Retinal pigment epithelial cell (primary cell): ENCODE data around the gene FKBP2.

ENCODE experiments used
- DNase-seq: peaks from one replicate; pipeline ENCODE4 v3.0.0-alpha.2; 2010; ENCODE audit warnings: low read depth
- H3K4me3 ChIP-seq: 2 replicates; pipeline ENCODE4 v1.5.1; 2011; ENCODE audit warnings: mild to moderate bottlenecking, low read length, control low read depth, moderate library complexity
- TF ChIP-seq, protein P1 (sequence below): conservative IDR thresholded peaks from 2 replicates; pipeline ENCODE4 v1.5.1; 2011; ENCODE audit warnings: low read depth, low read length, control low read depth, inconsistent platforms

Gene FKBP2

DNA sequence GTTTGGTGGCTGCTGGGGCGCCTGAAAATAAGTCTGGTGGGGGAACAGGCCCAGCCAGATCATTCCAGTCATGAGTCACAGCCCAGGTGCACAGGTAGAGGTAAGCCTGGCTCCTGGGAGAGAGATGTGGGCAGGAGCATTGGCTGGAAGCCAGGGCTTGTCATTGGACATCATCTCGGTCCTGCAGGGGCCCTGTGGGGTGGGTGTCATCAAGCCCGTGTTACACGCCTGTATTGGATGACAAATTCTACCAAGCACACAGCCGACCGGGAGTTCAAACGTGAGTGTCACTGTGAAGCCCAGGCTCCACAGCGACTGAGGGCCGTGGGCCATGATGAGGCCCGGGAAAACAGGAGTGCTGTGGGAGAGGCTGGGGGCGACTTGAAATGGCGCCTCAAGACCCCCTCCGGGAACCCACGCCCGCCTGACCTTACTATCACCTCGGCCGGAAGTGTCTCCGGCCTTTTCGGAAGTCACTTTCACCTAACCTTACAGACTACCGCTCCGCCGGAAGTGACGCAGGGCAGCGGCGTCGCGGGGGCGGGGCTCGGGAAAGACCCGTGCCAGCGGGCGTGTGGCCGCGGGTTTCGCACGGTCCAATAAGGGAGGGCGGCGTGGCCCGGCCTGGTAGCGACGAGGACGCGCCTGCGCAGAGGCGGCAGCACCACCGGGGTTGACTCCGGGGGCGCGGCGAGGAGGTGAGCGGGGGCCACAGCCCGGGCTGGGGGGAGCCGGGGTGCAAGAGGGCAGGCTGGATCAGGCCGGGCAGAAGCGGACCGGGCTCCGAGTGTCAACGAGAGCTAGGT, at the start of gene FKBP2:
TSS of gene FKBP2 (plus strand) at position 661 of the 806 bp plus-strand sequence. CDS start 1,293 bp downstream, outside the sequence.
- peak within 1 kb of the TSS; percentile 82 for H3K4me3 ChIP-seq
- DNase-seq: peak; percentile 85
- TF ChIP-seq, protein P1, sequence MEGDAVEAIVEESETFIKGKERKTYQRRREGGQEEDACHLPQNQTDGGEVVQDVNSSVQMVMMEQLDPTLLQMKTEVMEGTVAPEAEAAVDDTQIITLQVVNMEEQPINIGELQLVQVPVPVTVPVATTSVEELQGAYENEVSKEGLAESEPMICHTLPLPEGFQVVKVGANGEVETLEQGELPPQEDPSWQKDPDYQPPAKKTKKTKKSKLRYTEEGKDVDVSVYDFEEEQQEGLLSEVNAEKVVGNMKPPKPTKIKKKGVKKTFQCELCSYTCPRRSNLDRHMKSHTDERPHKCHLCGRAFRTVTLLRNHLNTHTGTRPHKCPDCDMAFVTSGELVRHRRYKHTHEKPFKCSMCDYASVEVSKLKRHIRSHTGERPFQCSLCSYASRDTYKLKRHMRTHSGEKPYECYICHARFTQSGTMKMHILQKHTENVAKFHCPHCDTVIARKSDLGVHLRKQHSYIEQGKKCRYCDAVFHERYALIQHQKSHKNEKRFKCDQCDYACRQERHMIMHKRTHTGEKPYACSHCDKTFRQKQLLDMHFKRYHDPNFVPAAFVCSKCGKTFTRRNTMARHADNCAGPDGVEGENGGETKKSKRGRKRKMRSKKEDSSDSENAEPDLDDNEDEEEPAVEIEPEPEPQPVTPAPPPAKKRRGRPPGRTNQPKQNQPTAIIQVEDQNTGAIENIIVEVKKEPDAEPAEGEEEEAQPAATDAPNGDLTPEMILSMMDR: no peak

DNA sequence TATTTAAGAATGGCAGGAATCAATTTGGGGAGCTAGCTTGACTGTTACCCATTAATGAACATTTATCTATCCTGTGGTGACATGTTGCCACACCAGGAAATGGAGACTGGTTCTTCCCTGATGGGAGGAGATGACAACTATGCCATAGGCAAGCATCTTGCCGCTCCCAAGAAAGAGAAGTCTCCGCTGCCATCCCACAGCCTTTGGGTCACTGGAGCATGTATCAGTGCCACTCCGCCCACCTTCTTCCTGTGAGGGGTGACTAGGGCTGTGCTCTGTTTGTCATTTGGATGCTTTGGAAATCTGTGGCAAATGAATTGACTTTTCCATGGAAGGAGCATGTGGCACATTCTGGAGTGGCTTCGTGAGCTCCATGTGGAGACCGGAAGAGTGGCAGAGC, 48.5 kb upstream of the FKBP2 start:
- H3K4me3 ChIP-seq: no peak overlapping the region
- no peak for DNase-seq
- TF ChIP-seq, protein P1: no peak

- TF ChIP-seq, protein P1: no peak
- no peak overlapping the region for H3K4me3 ChIP-seq
- DNase-seq: no peak
Observed at GRCh38 chr11:64196626-64197025, 44.3 kb upstream of the FKBP2 start.

DNA sequence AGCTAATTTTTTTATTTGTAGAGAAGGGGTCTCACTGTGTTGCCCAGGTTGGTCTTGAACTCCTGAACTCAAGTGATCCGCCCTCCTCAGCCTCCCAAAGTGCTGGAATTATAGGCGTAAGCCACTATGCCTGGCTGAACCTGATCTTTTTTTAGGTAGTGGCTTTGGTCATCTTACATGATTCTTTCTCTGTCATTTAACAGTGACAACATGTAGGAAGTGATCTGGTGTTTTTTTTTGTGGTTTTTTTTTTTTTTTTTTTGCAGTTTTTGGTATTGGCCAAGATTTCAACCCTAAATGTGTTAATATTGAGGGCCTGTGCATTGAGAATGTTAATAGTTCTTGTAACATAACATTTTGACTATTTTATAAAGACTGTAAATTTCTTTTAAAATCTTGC, 42.4 kb upstream of the FKBP2 start:
- TF ChIP-seq, protein P1: no peak
- no peak for DNase-seq
- H3K4me3 ChIP-seq: no peak overlapping the region

DNA sequence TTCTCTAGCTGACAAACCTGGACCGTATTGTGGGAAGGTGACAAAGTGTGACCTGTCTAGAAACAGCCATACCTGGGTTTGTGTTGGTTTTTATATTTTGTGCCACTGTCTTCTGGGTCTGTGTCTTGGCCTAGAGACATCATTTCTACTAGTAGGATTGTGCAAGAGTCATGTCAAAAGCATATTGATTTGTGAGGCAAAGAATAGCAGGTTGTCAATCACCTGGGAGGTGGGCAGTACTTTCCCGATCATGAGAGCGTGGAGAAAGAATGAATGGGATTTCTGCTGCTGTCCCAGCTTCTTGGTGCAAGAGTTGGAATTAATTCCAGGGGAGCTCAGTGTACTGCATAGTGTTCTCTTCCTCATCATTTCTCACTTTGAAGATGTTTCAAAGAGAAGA, 39.4 kb upstream of the FKBP2 start:
- no peak overlapping the region for H3K4me3 ChIP-seq
- TF ChIP-seq, protein P1: no peak
- DNase-seq: no peak

- DNase-seq: no peak
- TF ChIP-seq, protein P1: no peak
- H3K4me3 ChIP-seq: no peak overlapping the region
Observed at GRCh38 chr11:64202992-64203391, 37.9 kb upstream of the FKBP2 start.
